GM21390 (cell line): ENCODE measurements around the gene EDN3.

Source experiments
- ATAC-seq: cut with Tn5 transposase; IDR thresholded peaks from one replicate; pipeline ENCODE4 v1.9.1; 2021; ENCODE audit not compliant: unreplicated experiment

Gene EDN3, protein sequence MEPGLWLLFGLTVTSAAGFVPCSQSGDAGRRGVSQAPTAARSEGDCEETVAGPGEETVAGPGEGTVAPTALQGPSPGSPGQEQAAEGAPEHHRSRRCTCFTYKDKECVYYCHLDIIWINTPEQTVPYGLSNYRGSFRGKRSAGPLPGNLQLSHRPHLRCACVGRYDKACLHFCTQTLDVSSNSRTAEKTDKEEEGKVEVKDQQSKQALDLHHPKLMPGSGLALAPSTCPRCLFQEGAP

DNA sequence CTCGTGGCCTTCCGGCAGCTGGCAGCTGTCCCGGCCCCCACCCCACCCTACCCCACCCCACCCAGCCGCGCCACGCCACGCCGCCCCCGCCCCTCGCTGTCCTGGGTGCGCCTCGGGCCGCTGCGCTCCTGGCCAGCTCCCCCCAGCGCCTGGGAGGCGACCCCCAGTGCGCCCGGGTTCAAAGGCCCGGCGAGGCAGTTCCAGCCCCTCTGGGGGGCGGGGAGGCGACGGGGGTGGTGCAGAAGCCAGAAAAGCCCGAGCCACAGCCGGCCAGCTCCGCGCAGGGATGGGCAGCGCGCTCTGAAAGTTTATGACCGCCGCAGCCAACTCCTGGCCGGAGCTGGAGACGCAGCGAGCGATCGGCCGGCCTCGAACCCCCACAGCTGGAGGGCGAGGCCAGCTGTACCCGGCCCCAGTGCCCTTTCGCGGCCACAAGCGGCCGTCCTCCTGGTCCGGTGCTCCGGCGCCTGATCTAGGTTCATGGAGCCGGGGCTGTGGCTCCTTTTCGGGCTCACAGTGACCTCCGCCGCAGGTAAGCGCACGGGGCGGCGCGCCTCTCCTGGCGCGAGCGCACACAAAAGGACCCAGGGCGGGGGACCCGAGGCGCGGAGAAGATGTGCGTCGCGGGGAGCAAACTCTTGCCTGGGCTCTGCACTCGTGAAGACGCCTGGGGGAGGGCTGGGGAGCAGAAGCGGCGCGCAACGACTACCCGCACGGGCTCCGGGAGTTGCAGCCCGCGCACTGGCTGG, at the start of gene EDN3:
TSS of gene EDN3 (plus strand) at position 279 of the 749 bp plus-strand sequence. CDS start at position 481, 202 bp downstream.
- ATAC-seq, result no peak

DNA sequence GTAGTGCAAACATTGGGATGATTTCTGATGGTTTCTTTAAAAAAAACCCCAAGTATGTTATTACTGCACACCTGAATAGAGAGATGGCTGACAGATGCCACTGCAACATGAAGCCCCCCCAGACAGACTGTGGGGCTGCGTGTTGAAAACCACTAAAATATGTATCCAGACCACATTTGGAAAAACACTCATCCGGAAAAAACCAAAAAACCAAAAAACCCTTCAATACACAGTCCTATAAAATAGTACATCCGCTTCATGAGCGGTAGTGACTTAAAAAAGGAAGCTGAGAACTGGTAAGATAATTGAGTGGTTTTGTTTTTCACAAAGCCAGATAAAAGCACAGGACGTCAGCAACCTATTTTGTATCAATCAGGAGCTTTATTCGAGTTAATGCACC, 47.1 kb upstream of the EDN3 start:
- no peak for ATAC-seq

GRCh38 chr20:59253779-59254319, 46.6 kb upstream of the EDN3 start:
- no peak for ATAC-seq

DNA sequence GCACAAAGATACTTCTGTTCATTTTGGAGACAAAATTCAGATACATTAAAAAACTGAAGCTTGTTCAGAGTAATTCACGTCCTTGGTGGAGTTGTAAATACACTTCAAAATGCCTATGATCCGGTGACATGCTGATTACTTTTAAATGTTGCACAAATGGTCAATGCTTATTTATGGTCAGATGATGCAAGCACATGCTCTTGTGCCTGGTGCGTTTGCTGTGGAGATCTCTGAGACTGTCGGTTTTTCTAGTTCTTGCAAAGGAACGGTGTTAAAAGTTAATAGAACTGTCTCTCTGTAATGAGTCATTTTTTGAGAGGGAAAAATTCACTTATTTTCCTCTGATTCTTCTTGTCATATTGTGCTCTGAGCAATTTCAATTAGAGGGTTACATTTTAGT, 45.2 kb upstream of the EDN3 start:
- no peak for ATAC-seq

DNA sequence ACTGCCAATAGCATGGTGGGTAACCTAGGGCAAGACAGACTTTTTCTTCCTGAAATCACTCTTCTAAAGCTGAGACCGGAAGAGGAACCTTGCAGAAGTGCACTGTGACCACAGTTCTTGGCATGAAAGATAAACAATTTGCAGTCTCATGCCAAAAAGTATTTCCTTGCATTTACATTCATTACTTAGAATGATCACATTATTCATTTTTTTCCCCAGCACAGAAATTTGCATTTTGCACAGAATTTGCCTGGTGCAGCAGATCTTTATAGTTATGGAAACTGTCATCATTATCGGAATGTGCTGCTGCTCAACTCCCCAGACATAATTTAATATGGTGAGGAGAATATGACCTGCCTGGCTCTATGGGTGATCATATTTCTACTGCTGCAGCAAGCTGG, 42.2 kb upstream of the EDN3 start:
- ATAC-seq, result no peak

GRCh38 chr20:59259946-59260345, 40.5 kb upstream of the EDN3 start:
- no peak for ATAC-seq

DNA sequence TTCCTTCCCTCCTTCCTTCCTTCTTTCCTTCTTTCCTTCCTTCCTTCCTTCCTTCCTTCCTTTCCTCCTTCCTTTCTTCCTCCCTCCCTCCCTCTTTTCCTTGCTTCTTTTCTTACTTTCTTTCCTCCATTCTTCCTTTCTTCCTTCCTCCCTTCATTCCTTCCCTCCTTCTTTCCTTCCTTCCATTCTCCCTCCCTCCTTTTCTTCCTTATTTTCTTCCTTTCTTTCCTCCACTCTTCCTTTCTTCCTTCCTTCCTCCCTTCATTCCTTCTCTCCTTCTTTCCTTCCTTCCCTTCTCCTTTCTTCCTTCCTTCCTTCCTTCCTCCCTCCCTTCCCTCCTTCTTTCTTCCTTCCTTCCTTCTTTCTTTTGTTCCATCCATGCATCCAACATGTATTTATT, 35.1 kb upstream of the EDN3 start:
- no peak for ATAC-seq

- ATAC-seq, result no peak
These were observed 31.5 kb upstream of the EDN3 start for GRCh38 chr20:59268870-59269269.

DNA sequence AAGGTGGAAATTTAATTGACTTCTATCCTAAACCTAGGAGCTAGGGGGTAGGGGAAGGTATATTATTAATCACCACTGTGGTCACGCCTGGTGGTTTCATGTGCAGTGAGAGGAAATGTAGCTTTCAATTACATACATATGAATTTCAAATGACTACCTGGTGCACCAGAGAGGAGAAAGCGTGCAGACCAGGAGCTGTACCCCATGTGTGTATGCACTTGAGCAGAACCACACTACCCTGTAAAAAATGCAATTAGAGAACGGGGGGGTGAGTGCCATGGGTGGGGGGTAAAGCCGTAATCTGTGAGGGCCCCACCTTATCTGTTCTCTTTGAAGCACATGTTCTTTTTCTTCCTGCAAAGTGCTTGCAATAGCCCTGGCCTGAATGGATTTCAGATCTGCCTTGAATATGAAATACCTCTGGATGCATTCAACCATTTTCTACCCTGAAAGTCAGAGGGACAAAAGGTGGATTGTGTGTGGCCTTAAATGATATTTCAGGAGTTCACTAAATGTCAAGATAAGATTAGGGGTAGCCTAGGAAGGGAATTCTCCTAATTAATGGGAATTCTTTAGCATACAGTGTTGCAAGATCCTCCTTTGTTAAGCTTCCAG, 30.9 kb upstream of the EDN3 start:
- no peak for ATAC-seq

- no peak for ATAC-seq
These were observed 30.0 kb upstream of the EDN3 start for GRCh38 chr20:59270380-59270779.

DNA sequence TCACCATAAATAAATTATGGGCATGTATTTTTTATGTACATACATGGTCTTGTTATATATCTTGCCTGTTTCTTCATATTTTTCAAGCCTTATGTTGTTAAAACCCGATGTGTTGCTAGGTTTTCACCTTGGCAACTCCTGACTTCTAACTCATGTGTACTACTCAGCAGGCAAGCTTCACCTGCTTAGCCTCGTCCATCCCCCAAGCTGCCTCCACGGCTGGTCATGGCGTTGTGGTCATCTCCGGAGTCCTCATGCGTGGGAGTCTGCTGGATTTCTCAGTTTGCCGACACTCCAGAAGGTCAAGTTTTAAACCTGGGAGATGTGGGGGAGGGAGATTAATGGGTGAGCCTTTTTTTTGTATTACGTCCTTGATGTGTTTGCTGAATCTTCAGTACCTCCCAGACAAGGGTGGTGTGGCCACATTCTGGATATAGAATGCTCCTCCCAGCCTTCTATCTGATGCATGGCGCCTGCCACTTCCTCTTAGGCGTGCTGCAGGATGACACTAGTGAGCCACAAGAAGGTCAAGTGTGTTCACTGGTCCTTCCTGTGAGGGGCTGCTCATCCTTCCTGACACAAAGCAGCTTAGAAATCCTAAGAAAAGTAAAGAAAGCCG, 26.6 kb upstream of the EDN3 start:
- no peak for ATAC-seq

- no peak for ATAC-seq
These were observed 23.5 kb upstream of the EDN3 start for GRCh38 chr20:59276938-59277337.

- no peak for ATAC-seq
These were observed 15.9 kb upstream of the EDN3 start for GRCh38 chr20:59284470-59284869.

DNA sequence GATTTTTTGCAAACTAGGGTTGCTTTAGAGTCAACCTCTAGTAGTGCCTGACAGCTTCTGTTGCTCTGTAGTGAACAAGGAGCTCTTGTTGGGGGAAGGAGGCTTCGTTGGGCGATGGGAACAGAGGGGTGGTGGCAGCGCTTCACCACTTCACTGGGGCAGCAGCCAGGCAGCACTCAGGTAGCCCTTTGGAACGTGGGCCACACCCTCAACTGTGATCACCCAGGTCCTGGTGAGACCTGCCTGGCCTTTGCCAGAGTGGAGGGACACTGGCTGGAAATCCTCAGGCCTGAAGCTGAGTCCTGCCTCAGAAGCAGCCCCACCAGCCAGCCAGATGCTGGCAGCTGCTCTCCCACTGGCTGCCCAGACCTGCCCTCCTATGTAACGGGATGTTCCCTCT, 10.4 kb upstream of the EDN3 start:
- no peak for ATAC-seq

DNA sequence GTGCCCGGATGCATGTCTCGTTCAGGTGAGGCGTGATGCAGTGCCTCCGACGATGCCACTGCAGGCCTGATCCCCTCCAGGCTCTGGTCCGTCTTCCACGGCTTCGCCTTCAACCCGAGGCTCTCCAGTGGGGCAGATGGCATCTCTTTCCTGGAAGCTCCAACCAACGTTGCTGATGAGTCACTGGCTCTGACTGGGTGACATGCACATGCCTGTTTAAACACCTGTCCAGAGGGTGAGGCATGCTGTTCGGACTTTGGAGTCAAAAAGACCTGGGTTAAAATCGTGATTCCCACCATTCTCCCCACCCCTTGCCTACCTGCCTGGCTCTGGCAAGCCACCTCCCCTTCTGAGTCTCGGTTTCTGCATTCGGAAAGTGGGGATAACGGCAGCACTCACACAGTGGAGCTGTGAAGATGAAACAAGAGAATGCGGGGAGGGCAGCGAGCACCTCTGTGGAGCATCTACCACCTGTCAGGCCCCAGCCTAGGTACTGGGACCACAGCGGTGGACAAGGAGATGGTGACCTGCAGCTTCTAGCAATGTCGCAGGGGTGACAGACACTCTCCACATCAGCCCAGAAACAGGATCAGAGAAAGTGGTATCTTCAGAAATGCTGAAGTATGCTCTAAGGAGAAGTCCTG, 8.5 kb upstream of the EDN3 start:
- ATAC-seq, result no peak

- ATAC-seq, result no peak
These were observed 4.9 kb upstream of the EDN3 start for GRCh38 chr20:59295531-59295930.

GRCh38 chr20:59297686-59298085, 2.7 kb upstream of the EDN3 start:
- no peak for ATAC-seq

DNA sequence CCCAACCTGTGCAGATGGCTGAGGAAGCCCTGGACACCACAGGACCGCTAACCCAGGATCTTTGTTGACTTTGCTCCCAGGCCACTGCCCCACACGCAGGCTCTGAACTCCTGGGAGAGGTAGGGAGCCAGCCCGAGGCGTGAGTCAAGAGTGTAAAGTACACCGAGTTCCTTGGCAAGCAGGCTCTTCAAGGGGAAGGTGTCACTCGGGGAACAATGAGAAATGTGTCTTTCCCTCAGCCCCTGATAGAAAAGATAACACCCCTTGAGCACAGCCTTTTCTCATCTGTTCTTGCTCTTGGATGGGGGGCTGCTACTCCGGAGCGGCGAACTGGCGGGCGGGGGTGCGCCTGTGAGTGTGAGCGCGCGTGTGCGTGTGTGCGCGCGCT, 472 bp upstream of the EDN3 start:
- no peak for ATAC-seq

DNA sequence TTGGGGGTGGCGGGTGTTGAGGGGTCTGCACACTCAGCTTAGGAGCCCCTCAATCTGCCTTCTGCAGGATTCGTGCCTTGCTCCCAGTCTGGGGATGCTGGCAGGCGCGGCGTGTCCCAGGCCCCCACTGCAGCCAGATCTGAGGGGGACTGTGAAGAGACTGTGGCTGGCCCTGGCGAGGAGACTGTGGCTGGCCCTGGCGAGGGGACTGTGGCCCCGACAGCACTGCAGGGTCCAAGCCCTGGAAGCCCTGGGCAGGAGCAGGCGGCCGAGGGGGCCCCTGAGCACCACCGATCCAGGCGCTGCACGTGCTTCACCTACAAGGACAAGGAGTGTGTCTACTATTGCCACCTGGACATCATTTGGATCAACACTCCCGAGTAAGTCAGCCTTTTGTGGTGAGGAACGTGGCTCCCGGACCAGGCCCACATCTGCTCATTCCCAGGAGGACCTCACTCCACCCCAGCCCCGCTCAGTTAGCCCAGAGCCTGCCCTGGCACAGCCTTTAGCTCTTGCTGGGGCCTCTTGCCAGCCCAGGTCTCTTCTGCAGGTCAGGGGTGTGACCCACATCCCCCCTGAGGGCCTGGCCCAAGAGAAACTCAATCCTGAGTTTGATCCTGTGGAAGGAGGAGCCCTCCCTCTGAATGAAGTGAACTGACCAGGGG, 1.1 kb downstream of the EDN3 start:
- no peak for ATAC-seq

GRCh38 chr20:59305908-59306655, 5.7 kb downstream of the EDN3 start:
- no peak for ATAC-seq
